HepG2 (cell line): ENCODE measurements around the gene EMILIN1. TPM values are rescaled to one million over a fixed set of nuclear protein-coding genes. Genes with fewer than 3 reads are reported as not detected.

Experiments used
- BHLHE40 ChIP-seq: IDR thresholded peaks from 2 replicates; pipeline ENCODE4 v1.6.1; 2011; ENCODE audit warnings: low read length, improper control_type of control experiment
- CAMTA2 ChIP-seq: sonication (generic); formaldehyde crosslinking; IDR thresholded peaks from 2 replicates; pipeline ENCODE4 v1.4.0; 2020; ENCODE audit warnings: mild to moderate bottlenecking, missing genetic modification reagents, borderline replicate concordance
- DDIT3 ChIP-seq: sonication (generic); formaldehyde crosslinking; IDR thresholded peaks from 2 replicates; pipeline ENCODE4 v1.4.0; 2020; ENCODE audit warnings: mild to moderate bottlenecking, missing genetic modification reagents
- HDAC2 ChIP-seq: sonication (generic); formaldehyde crosslinking; IDR thresholded peaks from 2 replicates; pipeline ENCODE4 v1.4.0; 2020; ENCODE audit warnings: missing genetic modification reagents
- IRX3 ChIP-seq: sonication (generic); formaldehyde crosslinking; IDR thresholded peaks from 2 replicates; pipeline ENCODE4 v1.8.1; 2023; ENCODE audit warnings: mild to moderate bottlenecking, low read depth, missing genetic modification reagents, borderline replicate concordance
- KAT2B ChIP-seq: fragments of 150-350 bp; IDR thresholded peaks from 2 replicates; pipeline ENCODE4 v1.6.1; 2014; ENCODE audit warnings: low read depth, low read length, borderline replicate concordance
- NFYB ChIP-seq: sonication (generic); formaldehyde crosslinking; IDR thresholded peaks from 2 replicates; pipeline ENCODE4 v1.4.0; 2020; ENCODE audit warnings: missing genetic modification reagents
- NONO ChIP-seq, 2 experiments: fragments of 450-650 bp in 1 of 2; sonication (generic) in 1 of 2; formaldehyde crosslinking in 1 of 2; IDR thresholded peaks in 1 of 2; conservative IDR thresholded peaks in 1 of 2; 2 replicates each; pipeline versions ENCODE4 v1.6.1 to v1.8.0; 2017 to 2022; ENCODE audit warnings: mild to moderate bottlenecking in 1 of 2, missing genetic modification reagents in 1 of 2, moderate library complexity in 1 of 2
- PITX1 ChIP-seq: sonication (generic); formaldehyde crosslinking; IDR thresholded peaks from 2 replicates; pipeline ENCODE4 v1.5.1; 2020; ENCODE audit warnings: mild to moderate bottlenecking, missing genetic modification reagents
- PPARG ChIP-seq: conservative IDR thresholded peaks from 2 replicates; pipeline ENCODE4 v1.6.1; 2016; ENCODE audit warnings: missing biosample characterization, missing genetic modification reagents
- SALL1 ChIP-seq: sonication (generic); formaldehyde crosslinking; IDR thresholded peaks from 2 replicates; pipeline ENCODE4 v1.8.0; 2022; ENCODE audit warnings: mild to moderate bottlenecking, missing genetic modification reagents
- ZNF281 ChIP-seq: sonication (generic); formaldehyde crosslinking; IDR thresholded peaks from 2 replicates; pipeline ENCODE4 v1.4.0; 2020; ENCODE audit warnings: missing genetic modification reagents, borderline replicate concordance
- ZNF367 ChIP-seq: sonication (generic); formaldehyde crosslinking; IDR thresholded peaks from 2 replicates; pipeline ENCODE4 v1.4.0; 2020; ENCODE audit warnings: missing genetic modification reagents, borderline replicate concordance
- ZNF441 ChIP-seq: sonication (generic); formaldehyde crosslinking; IDR thresholded peaks from 2 replicates; pipeline ENCODE4 v1.7.0; 2021; ENCODE audit warnings: missing genetic modification reagents, borderline replicate concordance
- ZNF770 ChIP-seq: sonication (generic); formaldehyde crosslinking; IDR thresholded peaks from 2 replicates; pipeline ENCODE4 v1.5.0; 2020; ENCODE audit warnings: mild to moderate bottlenecking, missing genetic modification reagents
- ZNF83 ChIP-seq: sonication (generic); formaldehyde crosslinking; IDR thresholded peaks from 2 replicates; pipeline ENCODE4 v1.4.0; 2020; ENCODE audit warnings: missing genetic modification reagents, mild to moderate bottlenecking, borderline replicate concordance
- polyA plus RNA-seq, 8 experiments: library from polyadenylated mRNA; depleted of rRNA in 3 of 8; stranded (reverse) in 7 of 8; unstranded in 1 of 8; fragments of >200 nt; fragmentation: Illumina TruSeq in 4 of 8; extraction: Trizol in 4 of 8; gene quantifications; 2 replicates each; pipeline versions ENCODE4 v1.2.1 to v1.2.3, GENCODE V29; 2011 to 2016; ENCODE audit warnings: low read depth in 4 of 8, missing spikeins in 1 of 8, mixed read lengths in 1 of 8; ENCODE audit not compliant: insufficient read depth in 1 of 8
- total RNA-seq, 5 experiments: library from RNA; depleted of rRNA; stranded (reverse); fragments of >200 nt; fragmentation: Illumina TruSeq; extraction: Trizol; gene quantifications; 2 replicates each; pipeline ENCODE4 v1.2.3, GENCODE V29; 2016; ENCODE audit warnings: low read depth in 1 of 5
- TF ChIP-seq, protein P1 (sequence below): sonication (generic); formaldehyde crosslinking; IDR thresholded peaks from 2 replicates; pipeline ENCODE4 v1.5.0; 2020; ENCODE audit warnings: missing genetic modification reagents, mild to moderate bottlenecking, borderline replicate concordance
- TF ChIP-seq, protein P2 (sequence below): sonication (generic); formaldehyde crosslinking; conservative IDR thresholded peaks from 2 replicates; pipeline ENCODE4 v1.4.0; 2020; ENCODE audit warnings: missing genetic modification reagents

The EMILIN1 gene
- total and polyA plus RNA-seq, 2 of the 13 experiments (the other 11 are each of a cell fraction or from before 2014, with no cell fraction given), result 8.1 to 9.7 TPM

DNA sequence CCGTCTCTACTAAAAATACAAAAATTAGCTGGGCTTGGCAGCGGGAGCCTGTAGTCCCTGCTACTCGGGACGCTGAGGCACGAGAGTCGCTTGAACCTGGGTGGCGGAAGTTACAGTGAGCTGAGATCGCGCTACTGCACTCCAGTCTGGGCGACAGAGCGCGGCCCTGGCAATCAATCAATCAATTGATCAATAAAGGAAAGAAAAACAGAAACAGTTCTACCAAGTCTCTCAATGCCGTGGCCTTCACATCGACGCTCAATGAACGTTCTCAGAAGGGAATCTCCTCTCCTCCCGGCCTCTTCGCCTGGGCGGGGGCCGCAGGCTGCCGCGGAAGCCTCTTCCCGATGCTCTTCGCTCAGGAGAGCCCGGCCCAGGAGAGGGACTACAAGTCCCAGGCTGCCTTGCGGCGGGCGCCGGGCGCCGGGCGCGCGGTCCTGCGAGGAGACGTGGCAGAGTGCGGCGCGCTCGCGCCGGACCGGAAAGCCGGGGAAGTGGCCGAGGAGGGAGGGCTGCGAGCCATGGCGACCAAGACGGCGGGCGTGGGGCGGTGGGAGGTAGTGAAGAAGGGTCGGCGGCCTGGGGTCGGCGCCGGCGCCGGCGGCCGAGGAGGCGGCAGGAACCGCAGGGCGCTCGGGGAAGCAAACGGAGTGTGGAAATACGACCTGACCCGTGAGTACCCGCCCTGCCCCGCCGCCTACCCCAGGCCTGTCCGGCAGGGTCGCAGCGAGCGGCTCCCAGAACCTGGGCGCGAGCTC lies 45.7 kb upstream of the EMILIN1 start, which contains the start of gene TMEM214 (continued):
- TF ChIP-seq DDIT3 (CRISPR knock-in tag), result peak; percentile 69; the same call in 1 of the 2 replicates
- TF ChIP-seq ZNF281 (CRISPR knock-in tag), result peak; percentile 39; the same call in 1 of the 2 replicates
- TF ChIP-seq, protein P1, sequence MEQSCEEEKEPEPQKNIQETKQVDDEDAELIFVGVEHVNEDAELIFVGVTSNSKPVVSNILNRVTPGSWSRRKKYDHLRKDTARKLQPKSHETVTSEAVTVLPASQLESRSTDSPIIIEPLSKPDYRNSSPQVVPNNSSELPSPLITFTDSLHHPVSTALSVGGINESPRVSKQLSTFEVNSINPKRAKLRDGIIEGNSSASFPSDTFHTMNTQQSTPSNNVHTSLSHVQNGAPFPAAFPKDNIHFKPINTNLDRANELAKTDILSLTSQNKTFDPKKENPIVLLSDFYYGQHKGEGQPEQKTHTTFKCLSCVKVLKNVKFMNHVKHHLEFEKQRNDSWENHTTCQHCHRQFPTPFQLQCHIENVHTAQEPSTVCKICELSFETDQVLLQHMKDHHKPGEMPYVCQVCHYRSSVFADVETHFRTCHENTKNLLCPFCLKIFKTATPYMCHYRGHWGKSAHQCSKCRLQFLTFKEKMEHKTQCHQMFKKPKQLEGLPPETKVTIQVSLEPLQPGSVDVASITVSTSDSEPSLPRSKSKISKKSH (CRISPR knock-in tag), result peak; percentile 15; the same call in 1 of the 2 replicates
- no peak for TF ChIP-seq CAMTA2
- TF ChIP-seq ZNF367, result 0 out of 2 replicates have a peak, but pooled peaks have one; percentile 28
- TF ChIP-seq, protein P2, sequence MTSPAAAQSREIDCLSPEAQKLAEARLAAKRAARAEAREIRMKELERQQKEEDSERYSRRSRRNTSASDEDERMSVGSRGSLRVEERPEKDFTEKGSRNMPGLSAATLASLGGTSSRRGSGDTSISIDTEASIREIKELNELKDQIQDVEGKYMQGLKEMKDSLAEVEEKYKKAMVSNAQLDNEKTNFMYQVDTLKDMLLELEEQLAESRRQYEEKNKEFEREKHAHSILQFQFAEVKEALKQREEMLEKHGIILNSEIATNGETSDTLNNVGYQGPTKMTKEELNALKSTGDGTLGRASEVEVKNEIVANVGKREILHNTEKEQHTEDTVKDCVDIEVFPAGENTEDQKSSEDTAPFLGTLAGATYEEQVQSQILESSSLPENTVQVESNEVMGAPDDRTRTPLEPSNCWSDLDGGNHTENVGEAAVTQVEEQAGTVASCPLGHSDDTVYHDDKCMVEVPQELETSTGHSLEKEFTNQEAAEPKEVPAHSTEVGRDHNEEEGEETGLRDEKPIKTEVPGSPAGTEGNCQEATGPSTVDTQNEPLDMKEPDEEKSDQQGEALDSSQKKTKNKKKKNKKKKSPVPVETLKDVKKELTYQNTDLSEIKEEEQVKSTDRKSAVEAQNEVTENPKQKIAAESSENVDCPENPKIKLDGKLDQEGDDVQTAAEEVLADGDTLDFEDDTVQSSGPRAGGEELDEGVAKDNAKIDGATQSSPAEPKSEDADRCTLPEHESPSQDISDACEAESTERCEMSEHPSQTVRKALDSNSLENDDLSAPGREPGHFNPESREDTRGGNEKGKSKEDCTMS, result no peak
- TF ChIP-seq HDAC2 (CRISPR knock-in tag), result no peak
- TF ChIP-seq ZNF441 (CRISPR knock-in tag), result peak; percentile 19; the same call in 1 of the 2 replicates
- 0 out of 2 replicates have a peak, but pooled peaks have one; percentile 12 for TF ChIP-seq ZNF83 (CRISPR knock-in tag)
- TF ChIP-seq NONO (IDR thresholded peaks at IDR 0.05), result no peak
- TF ChIP-seq NONO (CRISPR knock-in tag; conservative IDR thresholded peaks at IDR 0.05), result peak; percentile 19; the same call in 1 of the 2 replicates
- 0 out of 2 replicates have a peak, but pooled peaks have one; percentile 6 for TF ChIP-seq PPARG (CRISPR knock-in tag)
- TF ChIP-seq NFYB (CRISPR knock-in tag), result peak; percentile 57
- peak; percentile 40; the same call in 1 of the 2 replicates for TF ChIP-seq SALL1
- peak; percentile 11; the same call in 1 of the 2 replicates for TF ChIP-seq ZNF770 (CRISPR knock-in tag)
- TF ChIP-seq IRX3 (CRISPR knock-in tag), result no peak; the same call in 1 of the 2 replicates
- peak; percentile 12 for TF ChIP-seq PITX1 (CRISPR knock-in tag)
- peak; percentile 83; the same call in 1 of the 2 replicates for TF ChIP-seq KAT2B
- no peak; the same call in 1 of the 2 replicates for TF ChIP-seq BHLHE40
